T-helper 9 cell (primary cell): ENCODE measurements around the gene ICA1.
A peak's percentile ranks its signal among the peaks of the same experiment; 100 is the strongest.

Experiments
- DNase-seq: peaks from one replicate; pipeline ENCODE4 v3.0.0-alpha.2; 2020

The ICA1 gene

GRCh38 chr7:8197994-8198698, 63.8 kb downstream of the ICA1 start:
- no peak for DNase-seq

- DNase-seq, result no peak
These were observed 69.1 kb downstream of the ICA1 start for GRCh38 chr7:8192897-8193296.

- DNase-seq, result peak; percentile 51
These were observed 71.7 kb downstream of the ICA1 start for GRCh38 chr7:8190119-8190895.

GRCh38 chr7:8189625-8190024, 72.3 kb downstream of the ICA1 start:
- DNase-seq, result no peak

GRCh38 chr7:8185926-8186683, 75.9 kb downstream of the ICA1 start:
- no peak for DNase-seq

- no peak for DNase-seq
These were observed 77.7 kb downstream of the ICA1 start for GRCh38 chr7:8184221-8184620.

- no peak for DNase-seq
These were observed 82.5 kb downstream of the ICA1 start for GRCh38 chr7:8179486-8179885.

GRCh38 chr7:8178353-8178752, 83.6 kb downstream of the ICA1 start:
- no peak for DNase-seq

GRCh38 chr7:8177109-8177933, 84.6 kb downstream of the ICA1 start:
- DNase-seq, result no peak

- peak; percentile 32 for DNase-seq
These were observed 85.4 kb downstream of the ICA1 start for GRCh38 chr7:8176370-8177081.

- DNase-seq, result no peak
These were observed 86.0 kb downstream of the ICA1 start for GRCh38 chr7:8175929-8176369.

- no peak for DNase-seq
These were observed 89.3 kb downstream of the ICA1 start for GRCh38 chr7:8172372-8173354.

GRCh38 chr7:8169171-8169570, 92.8 kb downstream of the ICA1 start:
- DNase-seq, result no peak

- no peak for DNase-seq
These were observed 93.6 kb downstream of the ICA1 start for GRCh38 chr7:8168336-8168735.

- no peak for DNase-seq
These were observed 96.8 kb downstream of the ICA1 start for GRCh38 chr7:8165150-8165549.

GRCh38 chr7:8162181-8162580, 99.8 kb downstream of the ICA1 start:
- no peak for DNase-seq

GRCh38 chr7:8161364-8161828, 100.6 kb downstream of the ICA1 start:
- no peak for DNase-seq

GRCh38 chr7:8160779-8161345, 101.1 kb downstream of the ICA1 start:
- no peak for DNase-seq

GRCh38 chr7:8160250-8160649, 101.7 kb downstream of the ICA1 start:
- no peak for DNase-seq

GRCh38 chr7:8159595-8159994, 102.4 kb downstream of the ICA1 start:
- no peak for DNase-seq
